Measurements from ENCODE around the gene BCL2L13. TPM values are rescaled to one million over a fixed set of nuclear protein-coding genes. Genes with fewer than 3 reads are reported as not detected.

Gene BCL2L13
- polyA plus RNA-seq, 3 donors, result 20.2 to 67.8 (median 53.0) TPM

GRCh38 chr22:17773606-17774205 is 135.1 kb downstream of the BCL2L13 start:
- Histone ChIP-seq H3K79me2 (ENCODE audit: insufficient read depth, low read length) (peaks cover 92% of the 10 kb centered on the region), H4K20me1 (ENCODE audit: insufficient read depth, low read length) (peaks cover 51% of the 10 kb centered on the region), H3K27ac (ENCODE audit: low read depth in 1 of 2, low read length in 2 of 2) (peak overlapping the region; percentile 93 to 99), H3K4me1 (ENCODE audit: control insufficient read depth in 1 of 2, insufficient read depth in 2 of 2, low read length in 2 of 2) (peaks cover 78 to 84% of the 10 kb centered on the region in 2 donors), H3K9ac (ENCODE audit: insufficient read depth, low read length, poor library complexity, severe bottlenecking) (peak overlapping the region; percentile 97), H3K36me3 (replicated peaks in 1 of 2; ENCODE audit: control insufficient read depth in 1 of 2, insufficient read depth in 2 of 2, low read length in 2 of 2) (peaks cover 0 to 2% of the 10 kb centered on the region in 2 donors), H2AFZ (ENCODE audit: insufficient read depth, low read depth, low read length, poor library complexity, severe bottlenecking) (no peak overlapping the region), H3K9me3 (replicated peaks in 1 of 2; ENCODE audit: control insufficient read depth in 1 of 2, insufficient read depth in 1 of 2, low read length in 2 of 2) (no peaks in the 10 kb centered on the region), H3K4me3 (replicated peaks in 1 of 3; ENCODE audit: low read depth in 2 of 3, low read length in 3 of 3) (peak overlapping the region; percentile 91 to 95 (median 93)), H3K27me3 (ENCODE audit: control insufficient read depth in 2 of 2, insufficient read depth in 2 of 2, low read length in 2 of 2) (no peaks in the 10 kb centered on the region), H3K4me2 (replicated peaks; ENCODE audit: extremely low read depth, low read length, poor library complexity, severe bottlenecking) (peak overlapping the region; percentile 97)
- Mint-ChIP-seq H3K4me1 (peaks cover 72% of the 10 kb centered on the region), H3K27ac (peak overlapping the region; percentile 93 to 99 (median 99)), H3K36me3 (peaks cover 7 to 35% of the 10 kb centered on the region in 2 donors), H3K4me3 (peak overlapping the region; percentile 98 to 100), H3K27me3 (ENCODE audit: low read depth in 3 of 3) (no peaks in the 10 kb centered on the region), H3K9me3 (peaks cover 0 to 2% (median 0%) of the 10 kb centered on the region in 7 donors)
- peak in 2 of 3 donors; percentile 15 to 29 for DNase-seq
- WGBS (ENCODE audit: insufficient coverage), result under 1% methylated on average over 35 of the region's 47 CpGs
- TF ChIP-seq CTCF (IDR thresholded peaks at IDR 0.05), result no peak
- intact Hi-C loops (cut with micrococcal nuclease), result loop anchor here (5.0 to 10.0 kb wide), 3 partner anchors 86 to 669 kb away; no protein-coding TSS in a partner anchor

- H3K4me1 Mint-ChIP-seq, result peaks cover 74% of the 10 kb centered on the region
These were observed 135.8 kb downstream of the BCL2L13 start, which contains the start of gene BID for GRCh38 chr22:17774206-17774925. Gene BID (minus strand): TSS chr22:17774469. CDS start chr22:17750116, 24,353 bp downstream.

More at GRCh38 chr22:17774206-17774925, 135.8 kb downstream of the BCL2L13 start, which contains the start of gene BID:
- intact Hi-C loops (cut with micrococcal nuclease), result loop anchor here (5.0 to 10.0 kb wide), 3 partner anchors 87 to 670 kb away; no protein-coding TSS in a partner anchor
- peaks cover 12 to 40% of the 10 kb centered on the region in 2 donors for H3K36me3 Mint-ChIP-seq
- Histone ChIP-seq H2AFZ (ENCODE audit: insufficient read depth, low read depth, low read length, poor library complexity, severe bottlenecking) (peak within 1 kb of the TSS; percentile 60), H3K27me3 (ENCODE audit: control insufficient read depth in 2 of 2, insufficient read depth in 2 of 2, low read length in 2 of 2) (no peaks in the 10 kb centered on the region), H3K4me1 (ENCODE audit: control insufficient read depth in 1 of 2, insufficient read depth in 2 of 2, low read length in 2 of 2) (peaks cover 78 to 86% of the 10 kb centered on the region in 2 donors), H4K20me1 (ENCODE audit: insufficient read depth, low read length) (peaks cover 50% of the 10 kb centered on the region), H3K9ac (ENCODE audit: insufficient read depth, low read length, poor library complexity, severe bottlenecking) (peak within 1 kb of the TSS; percentile 97), H3K4me2 (replicated peaks; ENCODE audit: extremely low read depth, low read length, poor library complexity, severe bottlenecking) (peak within 1 kb of the TSS; percentile 97), H3K79me2 (ENCODE audit: insufficient read depth, low read length) (peaks cover 92% of the 10 kb centered on the region), H3K4me3 (replicated peaks in 1 of 3; ENCODE audit: low read depth in 2 of 3, low read length in 3 of 3) (peak within 1 kb of the TSS; percentile 91 to 95 (median 93)), H3K27ac (ENCODE audit: low read depth in 1 of 2, low read length in 2 of 2) (peak within 1 kb of the TSS; percentile 93 to 99), H3K36me3 (replicated peaks in 1 of 2; ENCODE audit: control insufficient read depth in 1 of 2, insufficient read depth in 2 of 2, low read length in 2 of 2) (peaks cover 0 to 2% of the 10 kb centered on the region in 2 donors), H3K9me3 (replicated peaks in 1 of 2; ENCODE audit: control insufficient read depth in 1 of 2, insufficient read depth in 1 of 2, low read length in 2 of 2) (no peaks in the 10 kb centered on the region)
- DNase-seq, result peak; percentile 76 to 81 (median 79)
- H3K4me3 Mint-ChIP-seq, result peak within 1 kb of the TSS; percentile 98 to 100
- peak within 1 kb of the TSS; percentile 93 to 100 (median 99) for H3K27ac Mint-ChIP-seq
- H3K27me3 Mint-ChIP-seq (ENCODE audit: low read depth in 3 of 3), result peaks cover 0 to under 1% (median 0%) of the 10 kb centered on the region in 3 donors
- no peak for TF ChIP-seq CTCF (IDR thresholded peaks at IDR 0.05)
- WGBS (ENCODE audit: insufficient coverage), result under 1% methylated on average over 54 of the region's 64 CpGs
- peaks cover 0 to 2% (median 0%) of the 10 kb centered on the region in 7 donors for H3K9me3 Mint-ChIP-seq

Measured in CD14-positive monocyte (primary cell).